ENCODE results near the gene PDE4A. TPM values are rescaled to one million over a fixed set of nuclear protein-coding genes. Genes with fewer than 3 reads are reported as not detected.
"Not testable (repeated sequence)": the region's sequence is repeated elsewhere in the genome, so short reads cannot be mapped to it uniquely, and the experiment has no call there.

The PDE4A gene
- total RNA-seq: 15.6 TPM

GRCh38 chr19:10420444-10421239 is at the start of gene PDE4A:
TSS of gene PDE4A (plus strand) at chr19:10420538. CDS start at chr19:10420765, 227 bp downstream.
- DNase-seq (ENCODE audit: low spot score): no peak

GRCh38 chr19:10372690-10373089 is 47.6 kb upstream of the PDE4A start:
- DNase-seq (ENCODE audit: low spot score): no peak

- no peak for DNase-seq (ENCODE audit: low spot score)
Measured at GRCh38 chr19:10374931-10375330, 45.4 kb upstream of the PDE4A start.

GRCh38 chr19:10377140-10377640 is 43.1 kb upstream of the PDE4A start:
- DNase-seq (ENCODE audit: low spot score): not testable (repeated sequence)

GRCh38 chr19:10378124-10378523 is 42.2 kb upstream of the PDE4A start:
- DNase-seq (ENCODE audit: low spot score): no peak

- DNase-seq (ENCODE audit: low spot score): no peak
Measured at GRCh38 chr19:10379880-10380312, 40.4 kb upstream of the PDE4A start.

- DNase-seq (ENCODE audit: low spot score): peak; percentile 98
Measured at GRCh38 chr19:10380313-10381102, 39.8 kb upstream of the PDE4A start, which contains the start of gene TYK2. TSS of gene TYK2 (minus strand) at chr19:10380572. CDS start at chr19:10378406, 2,166 bp downstream.

- DNase-seq (ENCODE audit: low spot score): not testable (repeated sequence)
Measured at GRCh38 chr19:10383223-10383499, 37.2 kb upstream of the PDE4A start.

GRCh38 chr19:10384580-10384979 is 35.8 kb upstream of the PDE4A start:
- no peak for DNase-seq (ENCODE audit: low spot score)

- DNase-seq (ENCODE audit: low spot score): peak; percentile 90
Measured at GRCh38 chr19:10388957-10389356, 31.4 kb upstream of the PDE4A start.

GRCh38 chr19:10389863-10390262 is 30.5 kb upstream of the PDE4A start:
- DNase-seq (ENCODE audit: low spot score): no peak

GRCh38 chr19:10390652-10391286 is 29.6 kb upstream of the PDE4A start:
- peak; percentile 76 for DNase-seq (ENCODE audit: low spot score)

GRCh38 chr19:10392120-10392519 is 28.2 kb upstream of the PDE4A start:
- DNase-seq (ENCODE audit: low spot score): no peak

- no peak for DNase-seq (ENCODE audit: low spot score)
Measured at GRCh38 chr19:10393137-10393536, 27.2 kb upstream of the PDE4A start.

GRCh38 chr19:10395003-10395402 is 25.3 kb upstream of the PDE4A start:
- DNase-seq (ENCODE audit: low spot score): no peak

- no peak for DNase-seq (ENCODE audit: low spot score)
Measured at GRCh38 chr19:10395436-10395835, 24.9 kb upstream of the PDE4A start.

GRCh38 chr19:10395917-10396316 is 24.4 kb upstream of the PDE4A start:
- no peak for DNase-seq (ENCODE audit: low spot score)

GRCh38 chr19:10398819-10399218 is 21.5 kb upstream of the PDE4A start:
- DNase-seq (ENCODE audit: low spot score): no peak

GRCh38 chr19:10399340-10399739 is 21.0 kb upstream of the PDE4A start:
- not testable (repeated sequence) for DNase-seq (ENCODE audit: low spot score)

- no peak for DNase-seq (ENCODE audit: low spot score)
Measured at GRCh38 chr19:10399878-10400277, 20.5 kb upstream of the PDE4A start.

- DNase-seq (ENCODE audit: low spot score): no peak
Measured at GRCh38 chr19:10402441-10403038, 17.8 kb upstream of the PDE4A start.

Measured in mucosa of gallbladder (tissue), 1 donor.